Stimulated activated naive CD8-positive, alpha-beta T cell treated with anti-CD3 and anti-CD28 coated beads, Interleukin-15, Interleukin-2, amounts not matched to agents 100 U/mL and 50 U/mL, for 24 hours (primary cell): ENCODE measurements around the gene NOM1.

Source experiments
- ATAC-seq: fragments of 150-1000 bp; cut with Tn5 transposase; one replicate; pipeline ENCODE4 v1.10.0; 2021
- DNase-seq: peaks from one replicate; pipeline ENCODE4 v3.0.0; 2021

The NOM1 gene

DNA sequence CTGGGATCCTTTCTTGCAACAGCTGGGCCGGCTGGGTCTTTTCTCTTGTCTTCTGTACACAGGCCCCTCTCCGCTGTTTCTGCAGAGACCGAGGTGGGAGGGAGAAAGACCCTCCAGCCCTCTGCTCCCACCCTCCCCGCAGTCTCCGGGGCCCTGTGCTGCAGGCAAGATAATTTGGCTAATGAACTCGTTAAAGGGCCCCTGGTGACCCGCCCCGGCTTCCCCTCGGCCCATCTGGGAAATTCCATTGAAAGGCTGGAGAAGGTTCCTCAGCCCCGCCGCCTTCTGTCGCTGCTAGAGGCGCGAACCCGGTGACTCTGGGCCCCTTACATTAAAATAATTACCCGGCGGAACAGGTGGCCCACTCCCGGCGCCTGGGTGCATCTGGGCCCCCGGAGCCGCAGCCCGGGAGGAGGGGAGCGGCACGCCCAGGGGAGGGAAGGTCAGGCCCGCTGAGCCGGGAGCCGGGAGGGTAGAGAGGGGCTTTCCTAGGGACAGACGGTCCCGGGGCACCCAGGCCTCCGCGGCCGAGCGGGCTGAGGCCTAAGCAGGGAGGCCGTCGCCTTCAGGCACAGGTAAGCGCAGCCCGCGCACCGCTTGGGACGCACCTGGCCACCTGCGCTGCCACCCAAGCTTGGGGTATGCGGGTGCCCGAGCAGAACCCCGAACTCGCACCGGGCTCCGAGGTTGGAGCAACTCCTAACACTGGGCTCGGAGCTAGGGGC, 68.3 kb downstream of the NOM1 start:
- DNase-seq, result no peak

DNA sequence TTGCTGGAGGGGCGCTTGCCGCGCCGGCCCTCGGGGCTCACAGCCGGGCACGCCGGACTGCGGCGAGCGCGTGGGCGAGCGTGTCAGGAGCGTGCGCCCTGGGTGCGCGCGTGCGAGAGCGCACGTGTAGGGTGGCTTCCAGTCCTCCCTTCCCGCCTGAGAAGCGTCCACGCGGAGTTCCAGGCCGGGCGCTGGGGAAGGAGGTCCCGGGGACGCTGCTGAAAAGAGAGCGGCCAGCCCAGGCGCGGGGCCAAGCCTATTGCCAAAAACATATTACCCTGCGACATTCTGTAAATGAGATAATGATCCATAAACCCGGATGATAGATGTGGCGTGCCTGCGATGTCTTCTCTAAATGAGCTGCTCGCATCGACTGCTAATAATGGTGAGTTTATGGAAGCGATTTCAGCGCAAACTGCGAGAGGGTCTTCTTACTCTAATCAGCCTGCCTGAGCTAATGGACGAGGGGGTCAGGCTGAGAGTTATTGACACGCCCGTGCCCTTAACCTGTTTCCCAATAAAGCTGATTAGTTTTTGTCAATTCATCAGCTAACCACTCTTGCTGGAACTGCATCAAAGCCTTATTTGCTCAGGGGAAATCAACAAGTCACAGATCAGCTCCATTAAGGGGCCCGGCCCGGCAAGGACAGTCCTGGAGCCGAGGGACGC, 69.0 kb downstream of the NOM1 start:
- DNase-seq (peak; percentile 23), ATAC-seq (no peak)

More for the DNA sequence above, 68.3 kb downstream of the NOM1 start:
- ATAC-seq, result no peak

DNA sequence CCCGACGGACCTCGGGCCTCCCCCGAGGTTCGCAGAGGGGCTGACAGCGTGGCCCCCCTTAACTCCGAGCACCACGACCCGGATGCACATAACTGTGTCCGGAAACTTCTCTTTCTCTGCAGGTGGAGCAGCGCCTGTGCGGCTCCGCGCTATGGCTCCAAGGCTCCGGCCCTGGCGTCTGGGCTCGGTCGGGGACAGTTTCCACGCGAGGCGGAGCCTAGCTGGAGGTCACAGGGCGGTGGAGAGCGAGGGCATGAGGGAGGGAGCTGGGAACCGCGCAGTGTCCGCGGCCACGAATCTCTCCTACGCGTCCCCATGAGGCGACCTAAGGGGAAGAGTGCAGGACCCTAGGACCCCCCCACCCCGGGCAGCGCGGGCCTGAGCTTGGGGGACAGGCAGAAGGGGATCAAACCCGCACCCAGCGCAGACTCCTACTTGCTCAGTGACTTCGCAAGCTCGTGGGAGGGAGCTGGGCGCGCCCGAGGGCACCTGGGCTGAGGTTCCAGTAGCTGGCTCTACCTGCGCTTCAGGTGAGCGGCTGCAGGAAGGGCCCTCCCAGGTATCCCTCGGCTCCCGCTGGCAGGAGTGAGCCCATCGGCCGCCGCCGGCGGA, 69.6 kb downstream of the NOM1 start:
- DNase-seq (no peak), ATAC-seq (no peak)

DNA sequence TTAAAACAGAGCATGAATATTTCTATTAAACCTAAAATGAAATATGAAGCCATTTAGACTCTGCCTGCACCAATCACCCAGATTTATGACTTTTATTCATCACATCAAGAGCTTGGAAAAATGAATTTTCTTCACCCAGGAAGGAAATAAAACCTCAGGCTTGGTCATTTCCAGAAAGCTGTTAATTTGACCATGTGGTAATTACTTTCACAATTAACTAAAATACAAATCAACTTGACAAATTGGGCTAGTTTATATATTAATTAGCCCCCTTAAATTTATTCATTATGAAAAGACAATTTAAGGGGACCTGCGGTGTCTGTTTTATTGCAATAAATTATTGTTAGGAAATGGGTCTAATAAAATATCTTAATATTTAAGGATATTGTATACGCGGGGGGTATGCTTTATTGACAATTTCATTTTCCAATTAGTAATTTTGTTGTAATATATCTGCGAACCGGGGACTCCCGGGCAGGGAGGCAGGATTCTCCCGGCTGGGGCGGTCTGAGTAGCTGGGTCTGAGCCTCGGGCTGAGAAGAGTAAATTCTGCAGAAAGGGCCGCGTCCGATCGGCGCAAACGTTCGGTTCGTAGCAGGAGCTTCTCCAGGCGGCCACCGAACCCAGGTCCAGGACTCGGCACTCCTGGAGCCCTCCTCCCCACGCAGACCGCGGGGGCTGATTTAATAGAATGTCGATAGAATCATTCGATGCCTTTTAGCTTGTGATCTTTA, 70.4 kb downstream of the NOM1 start:
- no peak for ATAC-seq

DNA sequence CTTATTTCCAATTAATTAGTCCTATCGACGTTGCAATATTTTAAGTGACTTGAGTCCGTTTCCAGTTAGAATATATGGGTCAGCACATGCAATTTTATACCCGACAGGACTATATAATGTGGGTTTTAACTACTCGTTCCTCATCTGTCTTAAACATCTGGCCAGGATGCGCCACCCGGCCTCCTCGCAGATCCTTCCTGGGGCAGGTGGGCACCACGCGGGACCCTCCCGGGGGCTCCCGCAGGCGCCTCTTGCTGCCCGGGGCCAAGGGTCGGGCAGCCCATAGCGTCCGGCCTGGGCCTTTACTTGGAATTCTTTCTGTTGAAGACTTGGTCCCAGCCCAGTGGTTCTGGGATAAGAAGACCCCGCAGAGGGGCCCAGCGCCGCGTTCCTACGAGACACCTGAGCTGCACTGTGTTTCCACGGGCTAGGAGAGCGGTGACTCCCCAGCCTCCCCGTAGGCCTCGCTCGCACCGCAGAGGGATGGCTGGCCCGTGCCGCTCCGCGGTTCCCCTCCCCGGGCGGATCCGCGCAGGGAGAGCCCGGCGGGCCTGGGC, 71.1 kb downstream of the NOM1 start:
- DNase-seq (peak; percentile 8), ATAC-seq (no peak)

More for the DNA sequence above, 70.4 kb downstream of the NOM1 start:
- no peak for DNase-seq

DNA sequence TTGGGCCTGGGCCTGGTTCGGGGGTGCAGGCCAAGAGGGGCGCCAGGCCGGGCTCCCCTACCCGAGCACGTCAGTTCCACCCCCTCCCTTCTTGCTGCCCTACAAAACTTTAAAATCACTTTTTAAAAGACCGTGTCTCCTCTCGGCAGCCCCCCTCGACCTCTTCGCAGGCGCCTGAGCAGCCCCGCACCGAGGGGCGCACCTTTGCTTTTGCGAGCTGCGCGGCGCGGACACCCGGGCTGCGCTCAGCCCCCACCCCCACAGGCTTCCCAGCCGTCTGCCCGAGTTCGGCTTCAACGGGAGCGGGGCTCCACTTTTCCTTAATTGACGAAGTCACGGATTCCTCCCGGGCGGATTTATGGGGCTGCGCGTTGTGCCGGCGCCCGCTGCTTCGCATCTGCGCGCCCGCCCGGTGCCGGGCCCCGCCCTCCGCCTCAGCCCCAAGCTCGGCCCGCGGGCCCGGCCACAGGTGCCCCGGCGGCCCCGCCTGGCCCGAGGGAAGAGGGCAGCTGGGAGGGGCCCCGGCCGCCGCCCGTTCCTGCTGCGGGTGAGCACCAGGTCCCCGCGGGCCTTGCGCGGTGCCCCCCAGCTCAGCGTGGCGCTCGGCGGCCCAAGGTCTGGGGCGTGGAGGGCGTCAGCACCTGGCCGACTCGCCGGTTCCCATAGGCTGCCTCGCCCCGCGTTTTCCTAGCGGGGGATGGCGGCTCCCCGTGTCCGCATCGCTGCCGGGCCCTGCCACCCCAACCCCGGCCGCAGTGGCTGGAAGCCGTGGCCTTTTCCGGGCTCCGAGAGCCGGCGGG, 71.8 kb downstream of the NOM1 start:
- ATAC-seq (no peak), DNase-seq (no peak)

DNA sequence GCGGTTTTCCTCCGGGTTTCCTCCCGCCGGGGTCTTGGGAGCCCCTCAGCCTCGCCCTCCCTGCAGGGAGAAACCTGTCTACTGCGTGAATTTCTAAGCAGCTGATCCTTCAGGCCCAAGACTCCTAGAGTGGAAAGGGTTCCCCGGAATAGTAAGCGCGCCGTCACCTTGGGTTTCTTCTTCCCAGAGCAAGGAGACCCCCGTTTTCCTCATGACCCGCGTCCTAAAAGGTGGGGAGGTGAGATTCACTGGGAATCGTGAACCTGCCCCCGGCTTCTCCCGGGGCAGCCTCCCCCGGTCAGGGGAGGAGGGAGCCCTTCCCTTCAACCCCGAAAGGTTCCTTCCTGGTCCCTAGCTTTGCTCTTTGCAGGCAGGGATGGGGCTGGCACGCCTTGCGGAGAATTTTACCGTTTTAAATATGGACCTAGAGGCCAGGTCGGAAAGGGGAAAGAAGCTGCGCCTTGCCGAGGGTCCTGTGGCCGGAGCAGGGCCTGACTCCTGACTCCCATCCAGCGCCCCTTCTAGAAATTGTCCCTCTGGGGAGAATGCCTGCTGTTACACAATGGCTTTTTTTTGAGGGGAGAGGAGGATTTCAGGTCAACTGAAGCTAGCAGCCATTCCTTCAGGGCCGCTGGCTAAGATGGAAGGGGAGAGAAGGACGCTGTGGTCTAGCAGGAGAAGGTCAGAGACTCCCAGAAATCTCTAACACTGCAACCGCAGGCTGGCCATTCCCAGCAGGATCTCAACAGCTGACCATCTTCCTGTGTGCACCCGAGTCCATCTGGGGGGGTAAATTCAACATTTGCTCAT, 72.6 kb downstream of the NOM1 start:
- DNase-seq, result no peak
- ATAC-seq, result no peak
